Mammary epithelial cell (primary cell): ENCODE results near the gene PARVB.

Experiments used
- CTCF ChIP-seq, 2 donors: IDR thresholded peaks in 1 of 2; conservative IDR thresholded peaks in 1 of 2; 2 replicates each; pipeline ENCODE4 v1.5.1; 2011 to 2012; ENCODE audit warnings: inconsistent platforms in 2 of 2, low read length in 2 of 2, mild to moderate bottlenecking in 2 of 2, control low read depth in 1 of 2, low read depth in 1 of 2; ENCODE audit not compliant: insufficient read depth in 1 of 2; ENCODE audit errors: extremely low read depth in 1 of 2
- EZH2 ChIP-seq: IDR thresholded peaks from 2 replicates; pipeline ENCODE4 v1.6.1; 2012; ENCODE audit warnings: low read length, inconsistent platforms, borderline replicate concordance

DNA sequence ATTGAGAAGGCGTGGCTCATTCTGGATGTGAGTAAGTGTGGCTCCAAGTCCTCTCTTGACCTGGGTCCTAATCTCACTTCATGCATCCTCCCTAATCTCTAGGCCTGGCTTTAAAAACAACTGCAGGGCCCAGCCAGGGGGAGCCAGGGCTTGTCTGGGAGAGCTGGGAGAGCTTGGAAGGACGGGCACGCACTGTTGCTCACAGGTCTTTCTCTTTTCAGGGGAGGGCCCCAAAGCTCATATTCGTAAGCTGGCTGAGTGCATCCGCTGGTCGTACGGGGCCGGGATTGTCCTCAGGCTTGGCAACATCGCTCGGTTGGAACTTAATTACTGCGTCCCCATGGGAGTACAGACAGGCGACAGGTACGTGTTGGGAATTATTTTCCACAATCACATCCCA is 34.1 kb upstream of the PARVB start:
- TF ChIP-seq EZH2: no peak
- no peak for TF ChIP-seq CTCF (conservative IDR thresholded peaks at IDR 0.05 in 1 of 2, IDR thresholded peaks at IDR 0.05 in 1 of 2; ENCODE audit: extremely low read depth in 1 of 2, insufficient read depth in 1 of 2, low read depth in 1 of 2, low read length in 2 of 2)
